Esophagus squamous epithelium (tissue), 5 donors: ENCODE measurements around the gene RPH3AL. TPM values are rescaled to one million over a fixed set of nuclear protein-coding genes. Genes with fewer than 3 reads are reported as not detected.
"Not testable (repeated sequence)": the region's sequence is repeated elsewhere in the genome, so short reads cannot be mapped to it uniquely, and the experiment has no call there.

Source experiments
- DNase-seq: peaks from one replicate; lab custom pipeline; 2025; lab: John Stamatoyannopoulos, UW
- H3K27ac ChIP-seq, 4 donors: fragments of 200-600 bp; sonication (generic); one replicate each; pipeline ENCODE4 v1.5.1; 2016 to 2019; ENCODE audit warnings: mild to moderate bottlenecking in 1 of 4
- H3K27me3 ChIP-seq, 4 donors: fragments of 200-600 bp; sonication (generic); 1 replicate in 3 of 4; 2 replicates in 1 of 4; pipeline versions ENCODE4 v1.5.1 to v1.6.0; 2017 to 2021; ENCODE audit warnings: antibody characterized with exemption in 1 of 4
- H3K36me3 ChIP-seq, 3 donors: fragments of 200-600 bp; sonication (generic); one replicate each; pipeline ENCODE4 v1.5.1; 2016 to 2019
- H3K4me1 ChIP-seq, 3 donors: fragments of 200-600 bp; sonication (generic); one replicate each; pipeline ENCODE4 v1.5.1; 2017 to 2019
- H3K4me3 ChIP-seq, 4 donors: fragments of 200-600 bp; sonication (generic); 1 replicate in 3 of 4; 2 replicates in 1 of 4; pipeline ENCODE4 v1.5.1; 2016 to 2019; ENCODE audit warnings: mild to moderate bottlenecking in 2 of 4, moderate library complexity in 1 of 4
- H3K9me3 ChIP-seq, 3 donors: fragments of 200-600 bp; sonication (generic); one replicate each; pipeline ENCODE4 v1.5.1; 2016 to 2019
- CTCF ChIP-seq, 6 experiments: fragments of 450-650 bp in 4 of 6; fragments of 200-600 bp in 2 of 6; sonication (generic) in 2 of 6; IDR thresholded peaks; one replicate each; pipeline ENCODE4 v1.5.1; 2016 to 2019; ENCODE audit warnings: antibody characterized with exemption in 6 of 6, mild to moderate bottlenecking in 4 of 6, moderate library complexity in 4 of 6
- POLR2A ChIP-seq, 4 donors: fragments of 450-650 bp; IDR thresholded peaks; one replicate each; pipeline ENCODE4 v1.6.1; 2017; ENCODE audit warnings: antibody characterized with exemption in 4 of 4, mild to moderate bottlenecking in 4 of 4, moderate library complexity in 3 of 4
- WGBS, 2 donors: methylation state at CpG; one replicate each; pipeline ENCODE4 v1.1.5; 2018; 5-methylcytosine and 5-hydroxymethylcytosine counted together
- intact Hi-C: fragments of 100-400 bp; cut with DNase I; formaldehyde crosslinking; loops from one replicate; pipeline ENCODE4 v1.15.0; 2022
- total RNA-seq, 4 donors: library from RNA; depleted of rRNA; stranded (reverse); fragments of >200 nt; gene quantifications; one replicate each; pipeline ENCODE4 v1.1.0, GENCODE V29; 2016
- donor health status: DM: yes; HTN: yes; CAD: no.

The RPH3AL gene
- total RNA-seq, 4 donors from 2014 or later, result 5.2 to 18.3 (median 7.5) TPM

GRCh38 chr17:226108-227077 lies 126.2 kb downstream of the RPH3AL start:
- no peaks in the 10 kb centered on the region for H3K9me3 ChIP-seq
- WGBS, 2 donors, result 73 to 81% methylated on average over 13 to 16 of the region's 24 CpGs
- no peaks in the 10 kb centered on the region for H3K36me3 ChIP-seq
- DNase-seq, result no peak
- H3K4me1 ChIP-seq, result peaks cover 0 to 9% (median 3%) of the 10 kb centered on the region in 3 donors
- TF ChIP-seq POLR2A (IDR thresholded peaks at IDR 0.05) (no peak), CTCF (IDR thresholded peaks at IDR 0.05) (no peak)
- intact Hi-C loops, result no loop called here
- no peak overlapping the region for H3K4me3 ChIP-seq
- H3K27me3 ChIP-seq, result no peaks in the 10 kb centered on the region
- no peak overlapping the region for H3K27ac ChIP-seq

DNA sequence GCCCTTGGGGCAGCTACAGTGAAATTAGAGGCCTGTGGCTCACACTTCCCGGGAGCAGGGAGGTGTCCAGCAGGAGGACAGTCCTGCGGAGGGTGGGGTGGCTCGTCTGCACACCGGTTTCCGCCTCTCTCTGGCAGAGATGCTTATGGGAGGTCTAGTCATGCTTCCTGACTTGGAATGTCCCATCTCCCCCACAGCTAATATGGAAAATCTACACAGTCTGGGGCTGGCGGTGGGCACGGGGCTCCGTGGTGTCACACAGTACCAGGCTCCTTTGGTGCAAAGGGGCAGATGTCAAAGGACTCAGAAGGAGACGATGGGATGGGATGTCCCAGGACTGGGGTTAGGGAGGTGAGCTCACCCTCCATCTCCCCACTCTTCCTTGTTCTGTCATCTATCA lies 127.1 kb downstream of the RPH3AL start:
- H3K27ac ChIP-seq, result no peak overlapping the region
- H3K36me3 ChIP-seq, result no peaks in the 10 kb centered on the region
- no peak overlapping the region for H3K4me3 ChIP-seq
- intact Hi-C loops, result no loop called here
- no peak for DNase-seq
- H3K4me1 ChIP-seq, result peaks cover 0 to 9% (median 3%) of the 10 kb centered on the region in 3 donors
- H3K27me3 ChIP-seq, result no peaks in the 10 kb centered on the region
- H3K9me3 ChIP-seq, result no peaks in the 10 kb centered on the region
- TF ChIP-seq CTCF (IDR thresholded peaks at IDR 0.05), result no peak
- no peak for TF ChIP-seq POLR2A (IDR thresholded peaks at IDR 0.05)
- WGBS, 2 donors, result 96% methylated on average over 9 of the region's 9 CpGs; no CpG with 5 or more reads in 1 of the 2 donors

GRCh38 chr17:224576-224975 lies 128.0 kb downstream of the RPH3AL start:
- intact Hi-C loops, H3K4me1 ChIP-seq, H3K27ac ChIP-seq, H3K27me3 ChIP-seq, H3K4me3 ChIP-seq, H3K36me3 ChIP-seq, H3K9me3 ChIP-seq, DNase-seq: not testable (repeated sequence)
- 100% methylated on average over 2 of the region's 2 CpGs for WGBS, 2 donors

DNA sequence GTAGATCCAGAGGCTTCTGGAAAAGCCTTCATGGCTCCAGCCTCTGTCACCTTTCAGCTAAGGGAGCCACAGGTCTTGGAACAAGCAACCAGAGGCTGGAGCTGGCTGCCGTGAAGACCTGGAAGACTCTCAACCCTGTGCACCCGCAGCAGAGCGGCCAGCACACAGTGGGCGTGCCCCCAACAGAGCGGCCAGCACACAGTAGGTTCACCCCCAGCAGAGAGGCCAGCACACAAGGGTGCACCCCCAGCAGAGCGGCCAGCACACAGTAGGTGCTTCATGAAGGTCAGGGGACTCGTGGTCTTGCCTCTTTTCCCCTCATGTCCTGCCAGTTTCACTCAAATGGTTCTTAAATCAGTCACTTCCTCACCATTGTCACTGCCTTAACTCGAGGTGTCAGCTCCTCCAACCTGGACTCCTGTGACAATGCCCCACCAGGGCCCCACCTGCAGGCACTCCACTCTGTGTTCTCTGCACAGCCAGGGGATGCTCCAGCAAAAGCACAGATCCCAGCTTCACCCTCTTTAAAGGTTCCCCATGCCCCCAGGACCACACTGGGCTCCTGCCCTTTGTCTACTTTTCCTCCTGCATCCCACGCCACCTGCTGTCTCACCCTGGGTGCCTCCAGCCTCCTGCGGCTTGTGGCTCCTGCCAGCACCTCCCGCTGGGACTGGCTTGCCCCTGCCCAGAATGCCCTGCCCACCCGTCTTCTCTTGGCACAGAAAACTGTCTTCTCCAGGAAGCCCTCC lies 128.7 kb downstream of the RPH3AL start:
- Histone ChIP-seq H3K27me3 (no peaks in the 10 kb centered on the region), H3K9me3 (no peaks in the 10 kb centered on the region), H3K4me3 (no peak overlapping the region), H3K4me1 (no peaks in the 10 kb centered on the region), H3K27ac (no peak overlapping the region), H3K36me3 (no peaks in the 10 kb centered on the region)
- 66 to 78% methylated on average over 8 of the region's 12 CpGs for WGBS, 2 donors
- TF ChIP-seq CTCF (IDR thresholded peaks at IDR 0.05), result no peak
- no peak for TF ChIP-seq POLR2A (IDR thresholded peaks at IDR 0.05)
- no peak for DNase-seq
- intact Hi-C loops, result no loop called here

DNA sequence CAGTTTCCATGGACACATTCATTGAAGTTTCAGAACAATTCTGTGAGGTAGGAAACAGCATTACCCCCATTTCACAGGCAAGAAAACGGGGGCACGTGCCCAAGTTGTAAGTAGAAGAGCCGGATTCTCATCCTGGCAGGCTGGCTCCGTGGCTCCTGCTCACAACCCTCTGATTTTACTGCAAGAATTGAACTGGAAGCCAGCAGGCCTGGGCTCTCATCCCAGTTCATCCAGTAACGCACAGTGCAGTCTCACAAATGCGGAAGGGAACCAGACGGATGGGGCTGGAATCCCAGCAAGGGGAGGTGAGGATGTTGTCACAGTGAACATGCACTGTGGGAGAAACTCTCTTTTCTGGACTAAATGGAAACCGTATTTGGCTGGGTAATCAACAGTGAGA lies 130.4 kb downstream of the RPH3AL start:
- 77 to 85% methylated on average over 7 to 8 of the region's 8 CpGs for WGBS, 2 donors
- no peaks in the 10 kb centered on the region for H3K27me3 ChIP-seq

More for the DNA sequence above, 130.4 kb downstream of the RPH3AL start:
- H3K36me3 ChIP-seq, result no peaks in the 10 kb centered on the region
- H3K4me1 ChIP-seq, result no peaks in the 10 kb centered on the region
- no peaks in the 10 kb centered on the region for H3K9me3 ChIP-seq
- intact Hi-C loops, result no loop called here
- no peak overlapping the region for H3K4me3 ChIP-seq
- TF ChIP-seq CTCF (IDR thresholded peaks at IDR 0.05) (no peak), POLR2A (IDR thresholded peaks at IDR 0.05) (no peak)
- DNase-seq, result no peak
- no peak overlapping the region for H3K27ac ChIP-seq
